ENCODE data around the gene FGF8. TPM values are rescaled to one million over a fixed set of nuclear protein-coding genes. Genes with fewer than 3 reads are reported as not detected.
A peak's percentile ranks its signal among the peaks of the same experiment; 100 is the strongest.

FGF8 gene
- total and polyA plus RNA-seq, 9 of the 15 experiments (the other 6 are each of a cell fraction or from before 2014, with no cell fraction given) = 0.13 to 0.82 (median 0.37) TPM; not detected in 5

DNA sequence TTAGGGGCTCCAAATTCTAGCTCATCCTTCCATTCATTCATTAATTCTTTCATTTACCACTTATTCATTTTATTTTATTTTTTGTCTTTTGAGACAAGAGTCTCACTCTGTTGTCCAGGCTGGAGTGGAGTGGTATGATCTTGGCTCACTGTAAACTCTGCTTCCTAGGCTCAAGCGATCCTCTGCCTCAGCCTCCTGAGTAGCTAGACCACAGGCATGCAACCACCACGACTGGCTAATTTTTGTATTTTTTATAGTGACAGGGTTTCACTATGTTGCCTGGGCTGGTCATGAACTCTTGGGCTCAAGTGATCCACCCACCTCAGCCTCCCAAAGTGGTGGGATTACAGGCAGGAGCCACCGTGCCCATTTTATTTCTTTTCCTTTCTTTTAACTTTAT lies 31.6 kb downstream of the FGF8 start:
- no peak for ATAC-seq
- peaks cover 2 to 4% of the 10 kb centered on the region in 2 experiments; a peak in 2 of 5 replicates for H3K27me3 ChIP-seq (ENCODE audit: control insufficient read depth in 2 of 2, insufficient read depth in 2 of 2, low read length in 2 of 2)
- TF ChIP-seq ZNF41 (CRISPR knock-in tag; conservative IDR thresholded peaks at IDR 0.05) (no peak), CBX5 (IDR thresholded peaks at IDR 0.05; ENCODE audit: borderline replicate concordance, low read depth) (no peak), TFAM (CRISPR knock-in tag; conservative IDR thresholded peaks at IDR 0.05) (no peak), SMAD1 (IDR thresholded peaks at IDR 0.05; ENCODE audit: low read depth, low read length, partially characterized antibody) (no peak)
- H3K36me3 ChIP-seq (ENCODE audit: control insufficient read depth, insufficient read depth, low read length) = no peaks in the 10 kb centered on the region
- H3K9me1 ChIP-seq (ENCODE audit: control insufficient read depth, insufficient read depth, low read length) = no peaks in the 10 kb centered on the region
- CTCF ChIA-PET (ENCODE audit: low intra/inter-chr PET ratio) = no interaction called here
- H3K4me2 ChIP-seq (ENCODE audit: insufficient read depth, low read length) = no peak overlapping the region
- no peak overlapping the region for H3K9ac ChIP-seq (ENCODE audit: insufficient read depth in 1 of 2, low read depth in 2 of 2, low read length in 2 of 2)
- intact Hi-C loops (cut with micrococcal nuclease) = no loop called here
- H3K9me3 ChIP-seq (replicated peaks; ENCODE audit: control insufficient read depth, insufficient read depth, low read depth, low read length) = no peaks in the 10 kb centered on the region
- WGBS (ENCODE audit: insufficient coverage, low coverage, missing lambda C conversion rate) = 37% methylated on average over 3 of the region's 3 CpGs
- peaks cover 0 to 12% of the 10 kb centered on the region in 2 experiments; a peak in 3 of 5 replicates for H3K4me1 ChIP-seq (replicated peaks in 1 of 2; ENCODE audit: control insufficient read depth in 2 of 2, insufficient read depth in 2 of 2, low read length in 2 of 2)
- POLR2A ChIA-PET = interaction anchor here (0.8 to 1.4 kb wide), 3 partner anchors 8 to 87 kb away, joined by 3 to 4 read pairs (median 3); no protein-coding TSS in a partner anchor
- H3K79me2 ChIP-seq (ENCODE audit: control insufficient read depth, insufficient read depth, low read length) = no peaks in the 10 kb centered on the region
- BruUV-seq (replicated peaks) = no TSS peak
- H3K4me3 ChIP-seq = no peak overlapping the region
- FAIRE-seq = no peak
- no peaks in the 10 kb centered on the region for H4K20me1 ChIP-seq (replicated peaks; ENCODE audit: control insufficient read depth, insufficient read depth, low read length)
- H2AFZ ChIP-seq (ENCODE audit: low read depth, low read length) = no peak overlapping the region
- in situ Hi-C loops (cut with MboI) = no loop called here
- DNase-seq (ENCODE audit: extremely low read depth in 1 of 4, low spot score in 3 of 4) = no peak
- H3K27ac ChIP-seq (ENCODE audit: extremely low read depth, low read depth, low read length) = no peak overlapping the region

DNA sequence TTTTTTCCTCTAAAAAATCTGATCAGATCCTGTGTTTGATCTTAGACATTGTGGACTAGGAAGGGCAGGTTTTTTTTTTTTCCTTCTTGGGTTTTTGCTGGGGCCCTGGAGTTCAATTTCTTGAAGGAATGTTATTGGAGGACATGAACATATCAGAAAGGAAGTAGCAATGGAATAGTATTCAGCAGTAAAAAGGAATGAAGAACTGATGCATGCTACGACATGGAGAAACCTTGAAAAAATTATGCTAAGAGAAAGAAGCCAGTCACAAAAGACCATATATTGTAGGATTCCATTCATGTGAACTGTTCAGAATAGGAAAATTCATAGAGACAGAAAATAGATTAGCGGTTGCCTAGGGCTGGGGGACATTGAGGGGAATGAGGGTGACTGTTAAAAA lies 34.0 kb downstream of the FGF8 start:
- WGBS (ENCODE audit: insufficient coverage, low coverage, missing lambda C conversion rate) = 44% methylated on average over 2 of the region's 2 CpGs
- Histone ChIP-seq H3K4me1 (replicated peaks in 1 of 2; ENCODE audit: control insufficient read depth in 2 of 2, insufficient read depth in 2 of 2, low read length in 2 of 2) (no peaks in the 10 kb centered on the region; a peak in 2 of 5 replicates), H3K9me3 (replicated peaks; ENCODE audit: control insufficient read depth, insufficient read depth, low read depth, low read length) (no peaks in the 10 kb centered on the region), H4K20me1 (replicated peaks; ENCODE audit: control insufficient read depth, insufficient read depth, low read length) (no peaks in the 10 kb centered on the region), H3K36me3 (ENCODE audit: control insufficient read depth, insufficient read depth, low read length) (no peaks in the 10 kb centered on the region), H3K9me1 (ENCODE audit: control insufficient read depth, insufficient read depth, low read length) (no peaks in the 10 kb centered on the region), H2AFZ (ENCODE audit: low read depth, low read length) (no peak overlapping the region), H3K4me3 (no peak overlapping the region), H3K79me2 (ENCODE audit: control insufficient read depth, insufficient read depth, low read length) (no peaks in the 10 kb centered on the region), H3K9ac (ENCODE audit: insufficient read depth in 1 of 2, low read depth in 2 of 2, low read length in 2 of 2) (no peak overlapping the region), H3K27me3 (ENCODE audit: control insufficient read depth in 2 of 2, insufficient read depth in 2 of 2, low read length in 2 of 2) (peaks cover 2 to 4% of the 10 kb centered on the region in 2 experiments; a peak in 2 of 5 replicates), H3K4me2 (ENCODE audit: insufficient read depth, low read length) (no peak overlapping the region), H3K27ac (ENCODE audit: extremely low read depth, low read depth, low read length) (no peak overlapping the region)
- POLR2A ChIA-PET = no interaction called here
- CTCF ChIA-PET (ENCODE audit: low intra/inter-chr PET ratio) = no interaction called here
- no peak for FAIRE-seq
- TF ChIP-seq ZNF24 (IDR thresholded peaks at IDR 0.05) = peak; percentile 59; the same call in 1 of the 2 replicates
- TF ChIP-seq LEF1 (IDR thresholded peaks at IDR 0.05) = no peak
- intact Hi-C loops (cut with micrococcal nuclease) = no loop called here
- DNase-seq (ENCODE audit: extremely low read depth in 1 of 4, low spot score in 3 of 4) = no peak
- ATAC-seq = no peak
- no TSS peak for BruUV-seq (replicated peaks)
- in situ Hi-C loops (cut with MboI) = no loop called here

All from K562 (cell line).